K562 (cell line): Measurements from ENCODE around the gene RIOK3. TPM values are rescaled to one million over a fixed set of nuclear protein-coding genes. Genes with fewer than 3 reads are reported as not detected.

Source experiments
- CAMTA2 ChIP-seq: fragments of 250-450 bp; sonication (Bioruptor Pico); conservative IDR thresholded peaks from 2 replicates; pipeline ENCODE4 v1.5.1; 2022
- DMBX1 ChIP-seq: fragments of 250-450 bp; sonication (Bioruptor Pico); IDR thresholded peaks from 2 replicates; pipeline ENCODE4 v1.8.0; 2022; ENCODE audit warnings: inconsistent platforms, mild to moderate bottlenecking, moderate library complexity, borderline replicate concordance
- HCFC1 ChIP-seq: IDR thresholded peaks from 2 replicates; pipeline ENCODE4 v1.6.1; 2012; ENCODE audit warnings: low read depth, low read length, improper control_type of control experiment
- HMG20B ChIP-seq: fragments of 250-450 bp; sonication (Bioruptor Pico); IDR thresholded peaks from 2 replicates; pipeline ENCODE4 v1.5.0; 2021; ENCODE audit warnings: mild to moderate bottlenecking
- L3MBTL2 ChIP-seq: fragments of 450-650 bp; IDR thresholded peaks from 2 replicates; pipeline ENCODE4 v1.6.1; 2016; ENCODE audit warnings: mild to moderate bottlenecking, moderate library complexity
- NCOA2 ChIP-seq, 2 experiments: fragments of 450-650 bp; IDR thresholded peaks; 2 replicates each; pipeline ENCODE4 v1.6.1; 2018; ENCODE audit warnings: mild to moderate bottlenecking in 2 of 2, moderate library complexity in 1 of 2; ENCODE audit not compliant: partially characterized antibody in 2 of 2
- NFE2L1 ChIP-seq: fragments of 450-650 bp; IDR thresholded peaks from 2 replicates; pipeline ENCODE4 v1.6.1; 2016; ENCODE audit warnings: missing genetic modification characterization, low read depth, mild to moderate bottlenecking, missing compliant biosample characterization, moderate library complexity, borderline replicate concordance
- POU5F1 ChIP-seq: fragments of 150-350 bp; IDR thresholded peaks from 2 replicates; pipeline ENCODE4 v1.6.1; 2014; ENCODE audit warnings: borderline replicate concordance, low read length, low read depth, mild to moderate bottlenecking; ENCODE audit not compliant: partially characterized antibody
- SETDB1 ChIP-seq: IDR thresholded peaks from one replicate; pipeline ENCODE4 v1.6.1; 2012; ENCODE audit warnings: low read length, control low read depth, inconsistent platforms
- SMARCC2 ChIP-seq: fragments of 450-650 bp; IDR thresholded peaks from 2 replicates; pipeline ENCODE4 v1.6.1; 2017; ENCODE audit warnings: antibody characterized with exemption, moderate library complexity, mild to moderate bottlenecking, low read depth
- TAL1 ChIP-seq: fragments of 450-650 bp; IDR thresholded peaks from 2 replicates; pipeline ENCODE4 v1.6.1; 2016; ENCODE audit warnings: mild to moderate bottlenecking
- ZBTB1 ChIP-seq: sonication (generic); formaldehyde crosslinking; IDR thresholded peaks from 2 replicates; pipeline ENCODE4 v1.8.1; 2023; ENCODE audit warnings: missing genetic modification reagents, low read depth, mild to moderate bottlenecking, borderline replicate concordance
- ZNF354B ChIP-seq: fragments of 250-450 bp; sonication (Bioruptor Pico); IDR thresholded peaks from 2 replicates; pipeline ENCODE4 v1.4.0; 2020
- polyA plus RNA-seq, 8 experiments: library from polyadenylated mRNA; depleted of rRNA in 4 of 8; stranded (reverse) in 5 of 8; unstranded in 3 of 8; fragments of >200 nt; fragmentation: Nextera tagmentation in 2 of 8; fragmentation: Illumina TruSeq in 1 of 8; extraction: Ambion mirVana in 2 of 8; extraction: Trizol in 1 of 8; gene quantifications; 2 replicates each; pipeline versions ENCODE4 v1.2.1 to v1.2.3, GENCODE V29; 2011 to 2014; ENCODE audit warnings: inconsistent platforms in 1 of 8, missing spikeins in 1 of 8
- total RNA-seq, 7 experiments: library from RNA; depleted of rRNA in 6 of 7; stranded (reverse); fragments of >200 nt in 6 of 7; fragmentation: Illumina TruSeq in 2 of 7; extraction: Trizol in 2 of 7; gene quantifications; 2 replicates each; pipeline versions ENCODE4 v1.2.1 to v1.2.3, GENCODE V29; 2011 to 2021; ENCODE audit warnings: low replicate concordance in 1 of 7
- TF ChIP-seq, protein P1 (sequence below): fragments of 250-450 bp; sonication (Bioruptor Pico); IDR thresholded peaks from 2 replicates; pipeline ENCODE4 v1.9.0; 2021; ENCODE audit warnings: mild to moderate bottlenecking, inconsistent platforms
- TF ChIP-seq, protein P2 (sequence below): fragments of 450-650 bp; formaldehyde crosslinking; IDR thresholded peaks from 2 replicates; pipeline ENCODE4 v1.4.0; 2020; ENCODE audit warnings: mild to moderate bottlenecking, mixed read lengths
- TF ChIP-seq, protein P3 (sequence below): sonication (generic); formaldehyde crosslinking; IDR thresholded peaks from 2 replicates; pipeline ENCODE4 v1.9.0; 2022; ENCODE audit warnings: mild to moderate bottlenecking, missing genetic modification reagents
- TF ChIP-seq, protein P4 (sequence below): fragments of 450-650 bp; IDR thresholded peaks from 2 replicates; pipeline ENCODE4 v1.6.1; 2018; ENCODE audit warnings: mild to moderate bottlenecking, low read depth; ENCODE audit not compliant: partially characterized antibody
- TF ChIP-seq, protein P5 (sequence below): fragments of 450-650 bp; conservative IDR thresholded peaks from 2 replicates; pipeline ENCODE4 v1.6.1; 2016; ENCODE audit warnings: missing genetic modification characterization, low read depth, mild to moderate bottlenecking, control low read depth, missing compliant biosample characterization

RIOK3 gene
- total and polyA plus RNA-seq, 9 of the 15 experiments (the other 6 are each of a cell fraction or from before 2014, with no cell fraction given) = 21.4 to 89.5 (median 62.9) TPM

DNA sequence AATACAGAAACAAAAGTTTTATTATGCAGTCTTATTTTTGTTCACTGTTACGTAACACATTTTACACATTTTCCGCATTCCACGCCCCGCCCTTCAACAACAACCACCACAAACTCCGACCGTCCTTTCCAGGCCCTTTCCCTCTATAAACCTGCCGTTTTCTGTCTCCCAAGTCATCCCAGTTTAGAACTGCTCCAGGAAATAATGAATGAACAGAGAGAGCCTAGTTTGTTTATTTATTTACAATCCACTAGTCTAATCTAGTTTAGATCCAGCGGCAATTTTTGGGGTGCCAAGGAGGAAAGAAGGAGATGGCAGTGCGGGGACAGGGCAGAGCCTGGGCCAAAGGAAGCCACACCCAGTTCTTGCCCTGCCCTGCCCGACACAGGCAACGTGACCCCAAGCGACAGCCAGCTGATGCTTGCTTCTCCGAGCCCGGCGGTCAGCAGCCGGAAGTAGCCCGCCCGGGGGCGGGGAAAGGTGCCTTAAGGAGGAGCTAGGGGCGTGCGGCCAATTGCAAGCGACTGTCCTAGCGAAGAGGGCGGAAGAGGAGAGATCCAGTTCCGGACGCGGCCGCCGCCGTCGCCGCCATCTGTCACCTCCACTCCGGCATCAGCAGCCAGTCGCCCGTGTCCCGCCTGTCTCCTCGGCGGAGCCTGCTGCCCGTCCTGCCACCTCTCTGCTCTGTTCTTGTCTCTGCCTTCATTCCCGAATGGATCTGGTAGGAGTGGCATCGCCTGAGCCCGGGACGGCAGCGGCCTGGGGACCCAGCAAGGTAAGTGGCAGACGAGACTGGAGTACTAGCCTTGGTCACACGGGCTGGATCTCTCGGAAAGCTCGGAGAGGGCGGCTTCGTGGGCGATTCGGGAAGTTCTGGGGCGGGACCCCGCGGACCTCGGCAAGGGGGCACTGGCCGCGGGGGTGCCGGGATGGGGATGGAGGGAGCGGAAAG is at the start of gene RIOK3 (continued):
- TF ChIP-seq, protein P1, sequence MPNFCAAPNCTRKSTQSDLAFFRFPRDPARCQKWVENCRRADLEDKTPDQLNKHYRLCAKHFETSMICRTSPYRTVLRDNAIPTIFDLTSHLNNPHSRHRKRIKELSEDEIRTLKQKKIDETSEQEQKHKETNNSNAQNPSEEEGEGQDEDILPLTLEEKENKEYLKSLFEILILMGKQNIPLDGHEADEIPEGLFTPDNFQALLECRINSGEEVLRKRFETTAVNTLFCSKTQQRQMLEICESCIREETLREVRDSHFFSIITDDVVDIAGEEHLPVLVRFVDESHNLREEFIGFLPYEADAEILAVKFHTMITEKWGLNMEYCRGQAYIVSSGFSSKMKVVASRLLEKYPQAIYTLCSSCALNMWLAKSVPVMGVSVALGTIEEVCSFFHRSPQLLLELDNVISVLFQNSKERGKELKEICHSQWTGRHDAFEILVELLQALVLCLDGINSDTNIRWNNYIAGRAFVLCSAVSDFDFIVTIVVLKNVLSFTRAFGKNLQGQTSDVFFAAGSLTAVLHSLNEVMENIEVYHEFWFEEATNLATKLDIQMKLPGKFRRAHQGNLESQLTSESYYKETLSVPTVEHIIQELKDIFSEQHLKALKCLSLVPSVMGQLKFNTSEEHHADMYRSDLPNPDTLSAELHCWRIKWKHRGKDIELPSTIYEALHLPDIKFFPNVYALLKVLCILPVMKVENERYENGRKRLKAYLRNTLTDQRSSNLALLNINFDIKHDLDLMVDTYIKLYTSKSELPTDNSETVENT (CRISPR knock-in tag) = peak; percentile 64; the same call in 1 of the 2 replicates
- TF ChIP-seq HMG20B (CRISPR knock-in tag) = no peak
- TF ChIP-seq NFE2L1 (tag) = no peak
- TF ChIP-seq SMARCC2 = 0 out of 2 replicates have a peak, but pooled peaks have one; percentile 19
- peak; percentile 4; the same call in 1 of the 2 replicates for TF ChIP-seq TAL1
- TF ChIP-seq SETDB1 = no peak
- no peak for TF ChIP-seq NCOA2 (IDR thresholded peaks at IDR 0.05; ENCODE audit: partially characterized antibody in 2 of 2)
- TF ChIP-seq, protein P2, sequence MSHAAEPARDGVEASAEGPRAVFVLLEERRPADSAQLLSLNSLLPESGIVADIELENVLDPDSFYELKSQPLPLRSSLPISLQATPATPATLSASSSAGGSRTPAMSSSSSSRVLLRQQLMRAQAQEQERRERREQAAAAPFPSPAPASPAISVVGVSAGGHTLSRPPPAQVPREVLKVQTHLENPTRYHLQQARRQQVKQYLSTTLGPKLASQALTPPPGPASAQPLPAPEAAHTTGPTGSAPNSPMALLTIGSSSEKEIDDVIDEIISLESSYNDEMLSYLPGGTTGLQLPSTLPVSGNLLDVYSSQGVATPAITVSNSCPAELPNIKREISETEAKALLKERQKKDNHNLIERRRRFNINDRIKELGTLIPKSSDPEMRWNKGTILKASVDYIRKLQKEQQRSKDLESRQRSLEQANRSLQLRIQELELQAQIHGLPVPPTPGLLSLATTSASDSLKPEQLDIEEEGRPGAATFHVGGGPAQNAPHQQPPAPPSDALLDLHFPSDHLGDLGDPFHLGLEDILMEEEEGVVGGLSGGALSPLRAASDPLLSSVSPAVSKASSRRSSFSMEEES = no peak
- TF ChIP-seq CAMTA2 (CRISPR knock-in tag) = no peak
- TF ChIP-seq, protein P3, sequence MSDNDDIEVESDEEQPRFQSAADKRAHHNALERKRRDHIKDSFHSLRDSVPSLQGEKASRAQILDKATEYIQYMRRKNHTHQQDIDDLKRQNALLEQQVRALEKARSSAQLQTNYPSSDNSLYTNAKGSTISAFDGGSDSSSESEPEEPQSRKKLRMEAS = peak; percentile 59
- no peak; the same call in 1 of the 2 replicates for TF ChIP-seq ZBTB1
- TF ChIP-seq, protein P4, sequence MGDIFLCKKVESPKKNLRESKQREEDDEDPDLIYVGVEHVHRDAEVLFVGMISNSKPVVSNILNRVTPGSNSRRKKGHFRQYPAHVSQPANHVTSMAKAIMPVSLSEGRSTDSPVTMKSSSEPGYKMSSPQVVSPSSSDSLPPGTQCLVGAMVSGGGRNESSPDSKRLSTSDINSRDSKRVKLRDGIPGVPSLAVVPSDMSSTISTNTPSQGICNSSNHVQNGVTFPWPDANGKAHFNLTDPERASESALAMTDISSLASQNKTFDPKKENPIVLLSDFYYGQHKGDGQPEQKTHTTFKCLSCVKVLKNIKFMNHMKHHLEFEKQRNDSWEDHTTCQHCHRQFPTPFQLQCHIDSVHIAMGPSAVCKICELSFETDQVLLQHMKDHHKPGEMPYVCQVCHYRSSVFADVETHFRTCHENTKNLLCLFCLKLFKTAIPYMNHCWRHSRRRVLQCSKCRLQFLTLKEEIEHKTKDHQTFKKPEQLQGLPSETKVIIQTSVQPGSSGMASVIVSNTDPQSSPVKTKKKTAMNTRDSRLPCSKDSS = no peak
- peak; percentile 75 for TF ChIP-seq L3MBTL2
- TF ChIP-seq ZNF354B (CRISPR knock-in tag) = no peak
- TF ChIP-seq, protein P5, sequence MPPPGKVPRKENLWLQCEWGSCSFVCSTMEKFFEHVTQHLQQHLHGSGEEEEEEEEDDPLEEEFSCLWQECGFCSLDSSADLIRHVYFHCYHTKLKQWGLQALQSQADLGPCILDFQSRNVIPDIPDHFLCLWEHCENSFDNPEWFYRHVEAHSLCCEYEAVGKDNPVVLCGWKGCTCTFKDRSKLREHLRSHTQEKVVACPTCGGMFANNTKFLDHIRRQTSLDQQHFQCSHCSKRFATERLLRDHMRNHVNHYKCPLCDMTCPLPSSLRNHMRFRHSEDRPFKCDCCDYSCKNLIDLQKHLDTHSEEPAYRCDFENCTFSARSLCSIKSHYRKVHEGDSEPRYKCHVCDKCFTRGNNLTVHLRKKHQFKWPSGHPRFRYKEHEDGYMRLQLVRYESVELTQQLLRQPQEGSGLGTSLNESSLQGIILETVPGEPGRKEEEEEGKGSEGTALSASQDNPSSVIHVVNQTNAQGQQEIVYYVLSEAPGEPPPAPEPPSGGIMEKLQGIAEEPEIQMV (tag) = no peak
- 0 out of 2 replicates have a peak, but pooled peaks have one; percentile 12 for TF ChIP-seq DMBX1 (CRISPR knock-in tag)
- no peak for TF ChIP-seq POU5F1
- TF ChIP-seq HCFC1 = peak; percentile 55
